GM19468 (cell line): ENCODE measurements around the gene TBC1D22A.

Experiments
- ATAC-seq: cut with Tn5 transposase; IDR thresholded peaks from one replicate; pipeline ENCODE4 v1.9.1; 2021; ENCODE audit warnings: mild to moderate bottlenecking, moderate library complexity, moderate number of reproducible peaks; ENCODE audit not compliant: unreplicated experiment; ENCODE audit errors: extremely low read depth

TBC1D22A gene

GRCh38 chr22:46941968-46942798 lies 179.7 kb downstream of the TBC1D22A start:
- ATAC-seq: no peak

GRCh38 chr22:46942799-46943785 lies 180.6 kb downstream of the TBC1D22A start:
- ATAC-seq: no peak

GRCh38 chr22:46945481-46945880 lies 183.0 kb downstream of the TBC1D22A start:
- ATAC-seq: no peak

- no peak for ATAC-seq
These were observed 184.0 kb downstream of the TBC1D22A start for GRCh38 chr22:46946383-46946962.

- no peak for ATAC-seq
These were observed 185.2 kb downstream of the TBC1D22A start for GRCh38 chr22:46947516-46948257.

- no peak for ATAC-seq
These were observed 186.1 kb downstream of the TBC1D22A start for GRCh38 chr22:46948411-46949144.

- ATAC-seq: no peak
These were observed 188.9 kb downstream of the TBC1D22A start for GRCh38 chr22:46951350-46951749.

GRCh38 chr22:46951973-46952372 lies 189.5 kb downstream of the TBC1D22A start:
- ATAC-seq: no peak

- no peak for ATAC-seq
These were observed 191.7 kb downstream of the TBC1D22A start for GRCh38 chr22:46953968-46954765.

- ATAC-seq: no peak
These were observed 192.3 kb downstream of the TBC1D22A start for GRCh38 chr22:46954781-46955180.

GRCh38 chr22:46956498-46957215 lies 194.2 kb downstream of the TBC1D22A start:
- no peak for ATAC-seq

GRCh38 chr22:46957521-46957920 lies 195.1 kb downstream of the TBC1D22A start:
- ATAC-seq: no peak

- no peak for ATAC-seq
These were observed 195.7 kb downstream of the TBC1D22A start for GRCh38 chr22:46958191-46958590.

- no peak for ATAC-seq
These were observed 196.2 kb downstream of the TBC1D22A start for GRCh38 chr22:46958658-46959057.

GRCh38 chr22:46959369-46959768 lies 196.9 kb downstream of the TBC1D22A start:
- ATAC-seq: no peak

- no peak for ATAC-seq
These were observed 199.3 kb downstream of the TBC1D22A start for GRCh38 chr22:46961591-46962295.

GRCh38 chr22:46962406-46962805 lies 200.0 kb downstream of the TBC1D22A start:
- ATAC-seq: no peak
